ENCODE results near the gene ADAMTS2.
"Not testable (repeated sequence)": the region's sequence is repeated elsewhere in the genome, so short reads cannot be mapped to it uniquely, and the experiment has no call there.

Gene ADAMTS2

DNA sequence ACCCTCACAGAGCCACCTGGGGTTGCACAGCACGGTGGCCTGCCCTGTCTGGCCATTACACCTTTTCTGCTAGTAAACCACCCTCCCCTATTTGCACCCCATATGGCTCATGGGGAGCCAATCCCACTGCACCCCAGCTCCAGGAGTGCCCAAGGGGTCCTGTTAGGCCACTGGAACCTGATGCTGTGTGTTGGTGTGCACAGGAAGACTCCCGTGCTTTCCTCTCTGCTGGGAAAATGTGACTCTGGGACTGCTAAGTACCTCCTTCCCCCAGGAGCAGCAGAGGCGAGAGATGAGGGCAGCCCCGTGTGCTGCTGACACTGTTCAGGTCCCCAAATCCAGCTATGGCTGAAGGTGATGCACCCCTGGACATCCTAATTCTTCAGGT is 126.3 kb downstream of the ADAMTS2 start:
- FAIRE-seq (no peak), DNase-seq (ENCODE audit: insufficient read length, low spot score) (no peak)
- TF ChIP-seq SPI1 (IDR thresholded peaks at IDR 0.05; ENCODE audit: low read depth, low read length): no peak
- no peak for TF ChIP-seq PAX5 (IDR thresholded peaks at IDR 0.05; ENCODE audit: insufficient read depth, low read length, severe bottlenecking)
- no peak for TF ChIP-seq POLR2A (IDR thresholded peaks at IDR 0.05; ENCODE audit: low read depth, low read length)

DNA sequence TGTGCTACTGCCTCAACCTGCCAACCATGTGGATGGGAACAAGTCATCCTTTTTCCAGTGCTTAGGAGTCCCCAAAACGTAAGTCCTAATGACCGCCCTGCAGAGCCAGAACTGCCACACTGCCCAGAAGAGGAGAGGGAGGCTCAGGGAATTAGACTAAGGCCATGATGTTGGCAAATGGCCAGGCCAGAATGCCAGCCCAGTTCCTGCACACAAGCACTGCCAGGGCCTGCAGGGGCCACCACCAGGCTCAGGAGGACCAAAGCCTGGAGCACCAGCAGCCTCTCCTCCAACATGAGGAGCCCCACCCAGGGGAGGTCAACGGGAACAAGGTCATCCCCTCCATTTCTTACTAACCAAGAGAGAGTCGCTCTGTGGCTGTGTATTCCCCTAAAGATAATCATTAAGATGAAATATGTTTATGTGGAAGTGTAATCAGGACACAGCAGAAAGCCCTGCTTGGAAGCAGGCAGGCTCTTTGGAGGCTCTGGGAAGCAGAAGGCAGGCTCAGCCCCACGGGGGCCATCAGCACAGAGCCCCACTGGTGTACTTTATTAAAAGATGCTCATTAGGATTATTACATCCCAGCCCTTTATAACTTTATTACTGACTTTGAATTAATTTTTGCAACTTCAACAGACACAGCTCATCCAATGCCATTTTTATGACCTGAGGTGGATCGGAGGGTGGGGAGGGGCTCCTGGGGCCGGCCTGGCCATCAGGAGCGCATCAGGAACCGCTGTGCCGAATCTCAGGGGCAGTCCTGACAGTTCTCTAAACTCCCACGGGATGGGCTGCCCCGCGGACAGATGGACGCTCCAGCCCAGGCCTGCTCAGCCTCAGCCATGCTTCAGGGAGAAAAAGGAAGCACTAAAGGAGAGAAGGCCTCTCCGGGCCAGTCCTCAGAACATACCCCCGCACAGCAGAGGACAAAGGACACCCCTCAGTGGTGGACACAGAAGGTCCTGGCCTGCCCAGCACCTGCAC is 127.0 kb downstream of the ADAMTS2 start:
- no peak for FAIRE-seq
- DNase-seq (ENCODE audit: insufficient read length, low spot score): no peak
- TF ChIP-seq TAF1 (IDR thresholded peaks at IDR 0.05; ENCODE audit: low read depth, low read length) (no peak), PAX5 (IDR thresholded peaks at IDR 0.05; ENCODE audit: insufficient read depth, low read length, severe bottlenecking) (no peak), POU2F2 (IDR thresholded peaks at IDR 0.05; ENCODE audit: low read depth, low read length) (no peak), POLR2A (IDR thresholded peaks at IDR 0.05; ENCODE audit: low read depth, low read length) (no peak), POLR2AphosphoS5 (IDR thresholded peaks at IDR 0.05; ENCODE audit: low read depth, low read length) (no peak), SPI1 (IDR thresholded peaks at IDR 0.05; ENCODE audit: low read depth, low read length) (no peak)

DNA sequence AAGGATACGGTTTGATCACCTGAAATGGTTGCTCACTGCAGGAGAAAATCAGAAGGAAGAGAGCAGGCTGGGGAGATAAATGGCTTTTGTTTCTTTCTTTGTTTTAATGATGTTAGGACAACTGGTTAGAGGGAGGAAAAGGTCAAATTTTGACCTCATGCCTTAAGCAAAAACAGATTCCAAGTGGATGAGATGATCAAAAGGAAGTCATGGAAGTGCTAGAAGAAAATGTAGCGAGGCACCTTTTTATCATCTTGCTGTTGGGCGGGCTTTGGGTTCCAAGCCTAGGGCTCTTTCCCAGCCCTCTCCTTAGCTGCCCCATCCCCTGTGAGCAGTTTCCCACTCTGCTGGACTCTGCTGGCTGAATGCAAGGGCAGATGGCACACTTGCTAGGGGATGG is 127.9 kb downstream of the ADAMTS2 start:
- FAIRE-seq: no peak
- DNase-seq (ENCODE audit: insufficient read length, low spot score): no peak
- TF ChIP-seq POLR2AphosphoS5 (IDR thresholded peaks at IDR 0.05; ENCODE audit: low read depth, low read length) (no peak), PAX5 (IDR thresholded peaks at IDR 0.05; ENCODE audit: insufficient read depth, low read length, severe bottlenecking) (no peak), SPI1 (IDR thresholded peaks at IDR 0.05; ENCODE audit: low read depth, low read length) (no peak), POLR2A (IDR thresholded peaks at IDR 0.05; ENCODE audit: low read depth, low read length) (no peak), POU2F2 (IDR thresholded peaks at IDR 0.05; ENCODE audit: low read depth, low read length) (no peak), TAF1 (IDR thresholded peaks at IDR 0.05; ENCODE audit: low read depth, low read length) (no peak)

DNA sequence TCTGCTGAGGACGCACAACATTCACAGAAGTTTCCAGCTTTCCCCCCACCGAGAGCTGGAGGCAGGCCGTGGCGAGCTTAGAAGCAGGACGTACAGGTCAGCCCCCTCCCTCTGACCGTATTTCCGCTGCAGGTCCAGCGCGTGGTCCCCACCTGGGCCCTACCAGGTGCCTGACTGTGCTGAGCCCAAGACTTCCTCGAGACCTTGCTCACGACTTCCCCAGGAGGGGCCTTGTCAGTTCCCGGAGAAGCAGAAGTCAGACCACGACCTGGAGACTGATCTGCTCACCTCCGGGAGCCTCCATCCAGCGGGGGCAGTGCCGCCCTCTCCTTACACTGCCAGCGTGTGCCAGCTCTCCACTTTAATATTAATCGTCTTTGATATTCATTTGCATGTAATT is 128.9 kb downstream of the ADAMTS2 start:
- not testable (repeated sequence) for FAIRE-seq; DNase-seq (ENCODE audit: insufficient read length, low spot score)

DNA sequence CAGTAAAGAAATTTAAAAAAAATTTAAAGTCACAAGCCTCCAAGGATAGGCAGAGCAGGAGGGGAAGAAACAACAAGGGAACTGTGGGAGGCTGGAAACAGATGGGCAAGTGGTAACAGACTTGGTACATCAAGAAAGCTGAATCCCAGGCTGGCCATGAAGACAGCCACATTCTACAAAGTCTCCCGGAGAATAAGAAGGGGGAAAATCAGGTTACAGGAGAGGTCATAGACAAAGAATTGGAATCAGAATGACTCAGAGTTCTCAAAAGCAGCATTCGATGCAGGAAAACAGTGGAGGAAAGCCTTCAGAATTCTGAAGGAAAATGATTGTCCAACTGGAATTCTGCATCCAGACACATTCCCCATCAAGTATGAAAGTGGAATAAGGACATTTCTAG is 129.7 kb downstream of the ADAMTS2 start:
- FAIRE-seq (no peak), DNase-seq (ENCODE audit: insufficient read length, low spot score) (no peak)

DNA sequence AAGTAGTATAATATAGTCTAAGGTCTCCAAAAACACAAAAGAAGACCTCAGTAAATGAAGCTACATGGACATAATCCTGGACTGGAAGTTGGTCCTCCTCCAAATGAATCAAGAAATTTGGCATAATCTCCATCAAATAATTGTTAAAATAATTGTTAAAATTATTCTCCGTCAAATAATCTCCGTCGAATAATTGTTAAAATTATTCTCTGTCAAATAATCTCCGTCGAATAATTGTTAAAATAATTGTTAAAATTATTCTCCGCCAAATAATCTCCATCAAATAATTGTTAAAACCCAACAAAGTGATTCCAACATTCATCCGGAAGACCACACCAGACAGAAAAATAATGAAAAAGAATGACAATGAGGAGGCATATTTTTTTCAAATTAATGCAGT is 130.6 kb downstream of the ADAMTS2 start:
- TF ChIP-seq POLR2AphosphoS5 (IDR thresholded peaks at IDR 0.05; ENCODE audit: low read depth, low read length) (no peak), POLR2A (IDR thresholded peaks at IDR 0.05; ENCODE audit: low read depth, low read length) (no peak), TAF1 (IDR thresholded peaks at IDR 0.05; ENCODE audit: low read depth, low read length) (no peak), PAX5 (IDR thresholded peaks at IDR 0.05; ENCODE audit: insufficient read depth, low read length, severe bottlenecking) (no peak), SPI1 (IDR thresholded peaks at IDR 0.05; ENCODE audit: low read depth, low read length) (no peak), POU2F2 (IDR thresholded peaks at IDR 0.05; ENCODE audit: low read depth, low read length) (no peak)
- no peak for DNase-seq (ENCODE audit: insufficient read length, low spot score)
- no peak for FAIRE-seq

More for the DNA sequence above, 129.7 kb downstream of the ADAMTS2 start:
- TF ChIP-seq POLR2AphosphoS5 (IDR thresholded peaks at IDR 0.05; ENCODE audit: low read depth, low read length) (no peak), POLR2A (IDR thresholded peaks at IDR 0.05; ENCODE audit: low read depth, low read length) (no peak), POU2F2 (IDR thresholded peaks at IDR 0.05; ENCODE audit: low read depth, low read length) (no peak), TAF1 (IDR thresholded peaks at IDR 0.05; ENCODE audit: low read depth, low read length) (no peak), SPI1 (IDR thresholded peaks at IDR 0.05; ENCODE audit: low read depth, low read length) (no peak), PAX5 (IDR thresholded peaks at IDR 0.05; ENCODE audit: insufficient read depth, low read length, severe bottlenecking) (no peak)

DNA sequence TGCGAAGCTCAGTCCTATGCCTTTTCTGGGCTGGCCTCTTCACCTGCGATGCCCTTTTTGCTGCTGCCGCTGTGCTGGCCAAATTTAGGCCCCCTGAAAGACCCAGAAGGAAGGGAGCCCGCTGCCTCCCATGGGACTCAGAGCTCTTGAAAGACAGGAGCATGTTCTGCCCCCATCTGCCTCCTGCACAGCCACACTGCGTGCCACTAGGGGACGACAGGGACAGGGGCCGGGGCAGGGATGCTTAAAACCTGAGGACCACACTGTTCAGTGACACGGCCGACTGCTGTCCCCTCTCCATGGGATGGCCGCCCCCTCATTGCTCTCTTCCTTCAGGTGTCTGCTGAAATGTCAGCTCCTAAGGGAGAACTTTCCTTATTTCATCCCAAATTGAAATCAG is 132.4 kb downstream of the ADAMTS2 start:
- TF ChIP-seq SPI1 (IDR thresholded peaks at IDR 0.05; ENCODE audit: low read depth, low read length) (no peak), PAX5 (IDR thresholded peaks at IDR 0.05; ENCODE audit: insufficient read depth, low read length, severe bottlenecking) (no peak), POLR2AphosphoS5 (IDR thresholded peaks at IDR 0.05; ENCODE audit: low read depth, low read length) (no peak), TAF1 (IDR thresholded peaks at IDR 0.05; ENCODE audit: low read depth, low read length) (no peak), POU2F2 (IDR thresholded peaks at IDR 0.05; ENCODE audit: low read depth, low read length) (no peak), POLR2A (IDR thresholded peaks at IDR 0.05; ENCODE audit: low read depth, low read length) (no peak)
- FAIRE-seq: no peak
- no peak for DNase-seq (ENCODE audit: insufficient read length, low spot score)

DNA sequence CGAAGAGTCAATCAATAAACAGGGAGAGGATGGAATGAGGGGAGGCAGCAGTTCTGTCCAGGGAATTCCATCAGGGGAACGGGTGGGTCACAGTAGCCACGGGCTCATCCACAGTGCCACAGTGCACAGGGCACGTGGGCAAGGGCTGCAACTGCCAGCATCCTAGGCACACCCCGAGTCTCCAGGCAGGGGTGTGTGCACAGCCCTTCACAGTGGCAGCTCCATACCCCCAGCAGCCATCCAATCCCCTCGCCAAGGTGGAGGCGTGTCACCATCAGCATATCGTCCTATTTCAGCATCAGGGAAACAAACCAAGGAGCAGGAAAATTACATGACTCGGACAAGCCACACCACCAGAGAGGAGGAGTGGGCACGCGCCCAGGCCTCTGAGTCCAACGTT is 133.6 kb downstream of the ADAMTS2 start:
- FAIRE-seq (no peak), DNase-seq (ENCODE audit: insufficient read length, low spot score) (no peak)
- no peak for TF ChIP-seq TAF1 (IDR thresholded peaks at IDR 0.05; ENCODE audit: low read depth, low read length)
- TF ChIP-seq POU2F2 (IDR thresholded peaks at IDR 0.05; ENCODE audit: low read depth, low read length): no peak
- TF ChIP-seq POLR2A (IDR thresholded peaks at IDR 0.05; ENCODE audit: low read depth, low read length): no peak
- TF ChIP-seq POLR2AphosphoS5 (IDR thresholded peaks at IDR 0.05; ENCODE audit: low read depth, low read length): no peak
- no peak for TF ChIP-seq PAX5 (IDR thresholded peaks at IDR 0.05; ENCODE audit: insufficient read depth, low read length, severe bottlenecking)
- no peak for TF ChIP-seq SPI1 (IDR thresholded peaks at IDR 0.05; ENCODE audit: low read depth, low read length)

DNA sequence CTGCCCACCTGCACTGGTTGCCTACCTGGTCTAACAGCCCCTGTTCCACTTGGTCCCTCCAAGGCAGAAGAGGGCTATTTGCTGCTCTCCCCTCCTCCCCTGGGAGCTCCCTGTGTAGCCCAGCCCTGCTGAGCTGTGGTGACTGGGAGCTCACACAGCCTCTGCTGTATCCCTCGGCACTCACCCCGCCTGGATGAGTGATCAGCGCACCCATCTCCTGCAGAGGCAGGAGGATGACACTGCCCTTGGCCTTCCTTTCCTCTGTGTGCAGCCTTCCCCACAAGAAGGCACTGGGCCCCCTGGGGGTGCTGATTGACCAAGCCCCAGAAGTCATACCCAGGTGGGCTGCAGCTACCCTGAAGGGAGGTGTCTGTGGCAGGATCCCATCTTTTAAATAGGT is 134.2 kb downstream of the ADAMTS2 start:
- no peak for FAIRE-seq
- TF ChIP-seq SPI1 (IDR thresholded peaks at IDR 0.05; ENCODE audit: low read depth, low read length) (no peak), POU2F2 (IDR thresholded peaks at IDR 0.05; ENCODE audit: low read depth, low read length) (no peak), POLR2AphosphoS5 (IDR thresholded peaks at IDR 0.05; ENCODE audit: low read depth, low read length) (no peak), PAX5 (IDR thresholded peaks at IDR 0.05; ENCODE audit: insufficient read depth, low read length, severe bottlenecking) (no peak), TAF1 (IDR thresholded peaks at IDR 0.05; ENCODE audit: low read depth, low read length) (no peak), POLR2A (IDR thresholded peaks at IDR 0.05; ENCODE audit: low read depth, low read length) (no peak)
- DNase-seq (ENCODE audit: insufficient read length, low spot score): no peak

DNA sequence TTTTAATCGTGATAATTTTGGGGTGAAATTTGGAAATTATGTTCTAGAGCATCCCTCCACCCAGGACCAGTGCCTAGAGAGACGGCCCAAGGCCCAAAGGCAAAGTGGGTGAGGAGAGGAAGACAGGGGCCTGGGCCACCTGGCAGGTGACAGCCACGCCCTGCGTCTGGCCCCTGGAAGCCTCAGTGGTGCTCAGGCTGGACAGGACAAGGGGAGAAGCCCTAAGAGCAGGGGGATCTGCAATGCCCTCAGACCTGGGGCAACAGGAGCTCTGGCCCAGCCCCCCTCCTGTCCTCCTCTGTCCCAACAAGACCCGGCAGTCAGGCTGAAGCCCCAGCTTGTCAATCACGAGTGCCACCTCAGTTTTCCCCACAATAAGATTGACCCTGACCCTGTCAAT is 134.8 kb downstream of the ADAMTS2 start:
- no peak for DNase-seq (ENCODE audit: insufficient read length, low spot score)
- TF ChIP-seq SPI1 (IDR thresholded peaks at IDR 0.05; ENCODE audit: low read depth, low read length): no peak
- TF ChIP-seq PAX5 (IDR thresholded peaks at IDR 0.05; ENCODE audit: insufficient read depth, low read length, severe bottlenecking): no peak
- TF ChIP-seq POLR2AphosphoS5 (IDR thresholded peaks at IDR 0.05; ENCODE audit: low read depth, low read length): no peak
- no peak for TF ChIP-seq POLR2A (IDR thresholded peaks at IDR 0.05; ENCODE audit: low read depth, low read length)
- TF ChIP-seq TAF1 (IDR thresholded peaks at IDR 0.05; ENCODE audit: low read depth, low read length): no peak
- no peak for FAIRE-seq

Measured in GM12891 (cell line).